ENCODE results near the gene MRM1.

The MRM1 gene

DNA sequence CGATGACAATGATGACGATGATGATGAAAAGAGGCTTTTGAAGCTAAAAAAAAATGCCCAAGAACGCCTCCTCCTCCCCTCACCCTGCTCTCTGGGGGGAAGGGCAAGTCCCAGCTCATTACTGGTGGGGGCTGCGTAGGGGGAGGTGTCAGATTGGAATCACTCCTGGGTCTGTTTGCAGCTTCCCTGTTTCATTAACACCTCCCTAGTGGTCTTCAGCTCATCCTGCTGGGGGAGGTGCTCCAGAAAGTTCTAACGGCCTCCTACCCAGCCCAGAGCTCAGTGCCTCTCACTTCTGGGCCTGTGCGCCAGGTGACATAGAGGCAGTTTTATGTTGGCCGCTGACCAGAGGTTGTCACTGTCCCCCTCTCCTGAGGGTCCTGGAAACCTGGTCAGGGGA lies 12.7 kb downstream of the MRM1 start:
- Mint-ChIP-seq H3K4me3 (no peak overlapping the region), H3K36me3 (no peaks in the 10 kb centered on the region), H3K27me3 (no peaks in the 10 kb centered on the region), H3K27ac (no peak overlapping the region), H3K9me3 (no peaks in the 10 kb centered on the region), H3K4me1 (peaks cover under 1% of the 10 kb centered on the region)

DNA sequence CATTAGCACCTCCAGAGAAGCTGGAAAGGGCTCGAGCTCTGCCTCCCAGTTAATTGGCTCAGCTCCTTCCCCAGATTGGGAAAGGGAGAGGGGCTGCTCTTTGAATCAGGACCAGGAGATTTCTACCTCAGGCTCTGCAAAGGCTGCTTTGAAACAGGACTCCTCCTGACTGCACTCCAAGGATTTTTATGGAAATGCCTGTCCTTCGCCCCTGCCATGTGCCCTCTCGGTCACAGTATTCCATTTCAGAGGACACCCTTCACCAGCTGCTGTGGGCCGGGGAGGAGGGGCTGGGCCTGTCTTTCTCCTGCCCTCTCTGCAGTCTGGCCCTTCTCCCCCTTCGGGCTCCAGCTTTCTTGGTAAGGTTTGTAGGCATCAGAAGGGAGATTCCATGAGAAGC lies 13.6 kb downstream of the MRM1 start:
- Mint-ChIP-seq H3K4me1 (no peaks in the 10 kb centered on the region), H3K27me3 (no peaks in the 10 kb centered on the region), H3K4me3 (no peak overlapping the region), H3K27ac (no peak overlapping the region), H3K9me3 (no peaks in the 10 kb centered on the region), H3K36me3 (no peaks in the 10 kb centered on the region)

DNA sequence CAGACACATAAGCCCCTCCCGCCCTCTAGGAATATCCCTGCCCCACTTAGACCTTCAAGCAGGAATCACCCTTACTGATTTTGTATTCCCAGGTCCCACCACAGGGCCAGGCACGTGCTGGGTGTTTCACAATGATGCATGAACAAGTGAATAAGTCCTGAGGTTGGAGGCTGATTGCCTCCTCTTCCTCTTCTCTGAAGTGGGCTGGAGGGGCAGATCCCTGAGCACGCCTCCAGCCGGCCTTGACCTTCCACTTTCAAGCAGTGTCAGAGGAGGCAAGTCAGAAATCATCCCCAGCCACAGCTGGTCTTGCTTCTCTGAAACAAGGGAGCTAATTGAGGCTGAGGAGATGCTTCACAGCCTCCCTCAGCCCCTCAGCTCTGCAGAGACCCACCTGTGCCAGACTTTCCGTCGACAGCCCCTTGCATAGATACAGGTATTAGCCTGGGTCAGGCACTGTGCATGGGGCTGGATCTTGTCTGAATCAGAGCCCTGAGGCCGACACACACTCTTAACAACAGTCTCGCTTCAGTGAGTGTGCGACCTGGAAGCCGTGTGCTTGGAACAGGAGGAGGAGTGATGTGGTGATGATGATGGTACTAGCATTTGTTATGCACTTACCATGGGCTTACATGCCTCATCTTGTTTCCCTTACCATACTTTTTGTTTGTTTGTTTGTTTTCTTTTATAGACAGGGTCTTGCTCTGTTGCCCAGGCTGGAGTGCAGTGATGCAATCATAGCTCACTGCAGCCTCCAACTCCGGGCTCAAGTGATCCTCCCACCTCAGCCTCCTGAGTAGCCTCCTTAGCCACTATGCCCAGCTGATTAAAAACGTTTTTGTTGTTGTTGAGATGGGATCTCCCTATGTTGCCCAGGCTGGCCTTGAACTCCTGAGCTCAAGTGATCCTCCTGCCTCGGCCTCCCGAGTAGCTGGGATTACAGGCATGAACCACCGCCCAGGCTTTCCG lies 15.0 kb downstream of the MRM1 start:
- H3K27me3 Mint-ChIP-seq, result no peaks in the 10 kb centered on the region
- H3K36me3 Mint-ChIP-seq, result no peaks in the 10 kb centered on the region
- H3K4me1 Mint-ChIP-seq, result no peaks in the 10 kb centered on the region
- no peaks in the 10 kb centered on the region for H3K9me3 Mint-ChIP-seq
- H3K4me3 Mint-ChIP-seq, result no peak overlapping the region
- no peak overlapping the region for H3K27ac Mint-ChIP-seq

DNA sequence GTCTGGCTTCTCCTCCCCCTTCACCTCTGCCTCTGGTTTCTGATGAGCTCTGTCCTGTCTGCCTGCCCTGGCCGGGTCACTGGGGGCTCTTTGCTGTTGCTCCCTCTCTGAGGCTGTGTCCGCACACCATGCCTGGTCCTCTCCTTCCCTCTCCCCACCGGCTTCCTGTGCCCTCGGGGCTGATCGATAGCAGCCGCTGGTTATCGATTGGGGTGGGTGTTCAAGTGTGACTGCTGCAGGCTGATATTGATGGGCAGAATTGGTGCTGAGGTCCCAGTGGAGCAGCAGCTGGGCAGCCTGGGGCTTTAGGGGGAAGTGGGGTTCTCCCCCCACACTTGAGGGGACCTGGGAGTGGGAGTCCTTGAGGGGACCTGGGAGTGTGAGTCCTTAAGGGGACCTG lies 16.4 kb downstream of the MRM1 start:
- Mint-ChIP-seq H3K27me3 (no peaks in the 10 kb centered on the region), H3K36me3 (no peaks in the 10 kb centered on the region), H3K4me1 (no peaks in the 10 kb centered on the region), H3K4me3 (no peak overlapping the region), H3K9me3 (no peaks in the 10 kb centered on the region), H3K27ac (no peak overlapping the region)

DNA sequence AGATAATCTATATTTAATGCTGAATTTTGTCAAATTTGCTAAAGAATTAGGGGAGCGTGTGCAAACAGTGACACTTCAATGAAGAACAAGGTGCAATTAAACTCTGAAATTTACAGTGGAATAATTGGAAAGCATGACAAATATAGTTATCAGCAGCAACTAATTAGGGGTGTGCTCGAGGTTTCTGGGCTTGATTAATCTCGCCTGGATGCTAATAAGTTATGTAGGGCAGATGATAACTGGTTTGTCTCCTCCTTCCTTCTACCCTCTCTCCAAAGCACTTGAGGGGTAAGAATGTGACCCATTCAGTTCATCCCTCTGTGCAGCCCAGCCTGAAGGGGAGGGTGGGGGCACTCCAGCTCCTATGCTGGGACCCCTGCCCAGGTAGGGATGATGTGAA lies 21.9 kb downstream of the MRM1 start:
- H3K4me1 Mint-ChIP-seq, result no peaks in the 10 kb centered on the region
- H3K36me3 Mint-ChIP-seq, result no peaks in the 10 kb centered on the region
- no peaks in the 10 kb centered on the region for H3K27me3 Mint-ChIP-seq
- H3K27ac Mint-ChIP-seq, result no peak overlapping the region
- no peaks in the 10 kb centered on the region for H3K9me3 Mint-ChIP-seq
- H3K4me3 Mint-ChIP-seq, result no peak overlapping the region

DNA sequence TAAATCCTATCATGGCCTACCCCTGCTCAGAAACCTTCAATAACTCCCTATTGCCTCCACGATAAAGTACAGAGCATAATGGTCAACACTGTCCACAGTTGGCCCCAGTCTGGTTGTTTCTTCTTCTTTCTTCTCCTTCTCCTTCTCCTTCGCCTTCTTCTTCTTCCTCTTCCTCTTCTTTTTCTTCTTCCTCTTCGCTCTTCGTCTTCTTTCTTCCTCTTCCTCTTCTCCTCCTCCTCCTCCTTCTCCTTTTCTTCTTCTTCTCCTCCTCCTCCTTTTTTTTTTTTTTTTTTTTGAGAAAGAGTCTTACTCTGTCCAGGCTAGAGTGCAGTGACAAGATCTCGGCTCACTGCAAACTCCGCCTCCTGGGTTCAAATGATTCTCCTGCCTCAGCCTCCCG lies 23.8 kb downstream of the MRM1 start:
- Mint-ChIP-seq H3K9me3 (no peaks in the 10 kb centered on the region), H3K4me3 (no peak overlapping the region), H3K36me3 (no peaks in the 10 kb centered on the region), H3K27ac (no peak overlapping the region), H3K27me3 (no peaks in the 10 kb centered on the region), H3K4me1 (no peaks in the 10 kb centered on the region)

DNA sequence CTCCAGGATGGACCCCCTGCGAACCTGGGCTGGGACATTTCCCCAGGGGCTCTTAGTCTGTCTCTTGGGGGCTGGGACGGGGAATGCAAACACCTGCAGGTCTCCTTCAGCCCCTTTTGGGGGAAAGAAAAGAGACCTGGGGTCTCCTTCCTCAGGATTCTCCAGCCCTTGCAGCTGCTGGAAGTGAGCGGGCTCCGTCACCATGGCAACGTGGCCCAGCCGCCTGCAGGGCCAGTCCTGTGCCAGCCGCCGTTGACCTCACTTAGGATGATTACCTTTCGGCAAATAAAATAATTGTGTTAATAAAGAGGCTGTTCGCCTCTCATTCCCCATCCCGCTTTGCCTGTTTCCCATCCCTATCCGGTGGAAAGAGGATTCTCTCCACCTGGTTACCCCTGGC lies 25.7 kb downstream of the MRM1 start:
- H3K36me3 Mint-ChIP-seq, result no peaks in the 10 kb centered on the region
- no peaks in the 10 kb centered on the region for H3K9me3 Mint-ChIP-seq
- no peaks in the 10 kb centered on the region for H3K4me1 Mint-ChIP-seq
- no peak overlapping the region for H3K4me3 Mint-ChIP-seq
- H3K27me3 Mint-ChIP-seq, result no peaks in the 10 kb centered on the region
- H3K27ac Mint-ChIP-seq, result no peak overlapping the region

DNA sequence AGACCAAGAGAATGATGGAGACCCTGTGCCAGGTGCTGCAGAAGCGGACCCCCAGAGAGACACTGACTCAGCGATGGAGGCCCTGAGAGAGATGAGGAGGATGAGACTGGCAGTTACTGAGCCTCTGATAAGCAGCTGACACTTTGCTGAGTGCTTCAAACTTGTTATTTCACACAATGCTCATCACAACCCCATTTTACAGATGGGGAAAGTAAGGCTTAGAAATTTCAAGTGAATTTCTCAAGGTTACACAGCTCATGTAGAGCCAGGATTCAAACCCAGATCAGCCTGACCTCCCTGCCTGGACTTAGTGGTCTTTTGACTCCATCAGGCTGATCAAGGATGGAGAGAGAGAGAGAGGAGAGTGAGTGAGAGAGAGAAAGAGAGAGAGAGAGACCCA lies 27.2 kb downstream of the MRM1 start:
- Mint-ChIP-seq H3K27me3 (peaks cover 3% of the 10 kb centered on the region), H3K9me3 (no peaks in the 10 kb centered on the region), H3K36me3 (no peaks in the 10 kb centered on the region), H3K27ac (peak overlapping the region; percentile 31), H3K4me1 (no peaks in the 10 kb centered on the region), H3K4me3 (no peak overlapping the region)

DNA sequence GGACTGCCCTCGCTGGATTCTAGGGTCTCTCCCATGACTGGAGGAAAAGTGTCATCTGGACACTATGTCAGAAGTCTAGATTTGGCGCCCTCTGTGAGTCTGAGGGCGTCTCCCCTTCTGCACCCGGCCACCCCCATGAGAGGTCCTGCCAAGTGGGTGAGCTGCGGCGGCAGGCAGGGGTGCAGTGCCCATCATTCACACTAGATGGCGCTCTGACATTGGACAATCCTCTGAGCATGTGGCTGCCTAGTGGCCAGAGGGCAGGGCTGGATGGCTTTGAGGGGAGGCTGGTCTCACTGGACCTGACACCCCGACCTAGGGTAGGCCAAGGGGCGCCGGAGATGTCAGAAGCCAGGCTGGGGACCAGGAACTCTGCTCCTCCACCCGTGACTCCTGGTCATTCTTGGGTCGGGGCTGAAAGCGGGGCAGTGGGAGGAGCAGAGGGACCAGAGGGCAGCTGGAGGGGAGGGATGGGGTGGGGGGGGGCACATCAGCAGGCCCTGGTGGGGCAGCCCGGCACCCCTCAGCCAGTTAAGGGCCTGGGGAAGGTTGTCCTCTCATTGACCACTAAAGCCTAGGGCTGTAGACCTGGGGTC lies 28.0 kb downstream of the MRM1 start:
- no peak overlapping the region for H3K27ac Mint-ChIP-seq
- H3K4me1 Mint-ChIP-seq, result no peaks in the 10 kb centered on the region
- H3K27me3 Mint-ChIP-seq, result peaks cover 3% of the 10 kb centered on the region
- no peaks in the 10 kb centered on the region for H3K36me3 Mint-ChIP-seq
- no peaks in the 10 kb centered on the region for H3K9me3 Mint-ChIP-seq
- no peak overlapping the region for H3K4me3 Mint-ChIP-seq

DNA sequence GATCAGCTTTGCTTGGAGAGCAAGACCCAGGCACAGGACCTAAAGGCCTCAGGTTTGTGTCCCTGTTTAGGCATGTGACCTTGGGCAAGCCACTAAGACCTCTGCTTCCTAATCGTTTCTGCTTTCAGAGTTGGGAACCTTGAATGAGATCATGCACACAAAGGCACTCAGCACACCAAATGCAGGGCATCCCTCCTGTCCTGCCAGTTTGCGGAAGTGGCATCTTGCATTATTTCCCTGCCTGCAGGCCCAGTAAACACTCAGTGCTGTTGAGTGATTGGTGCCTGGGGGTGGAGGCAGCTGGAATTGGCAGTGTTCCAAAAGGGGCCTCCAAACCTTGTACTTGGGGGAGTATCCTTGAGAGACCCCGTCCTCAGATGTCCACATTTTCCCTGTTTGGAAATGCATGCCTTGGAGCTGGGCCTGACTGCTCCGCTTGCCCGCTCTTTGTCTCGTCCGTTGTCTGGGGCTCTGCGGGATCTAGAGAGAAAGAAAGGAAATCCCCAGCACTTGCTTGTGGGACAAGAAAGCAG lies 28.7 kb downstream of the MRM1 start:
- H3K27ac Mint-ChIP-seq, result no peak overlapping the region
- no peaks in the 10 kb centered on the region for H3K36me3 Mint-ChIP-seq
- H3K9me3 Mint-ChIP-seq, result no peaks in the 10 kb centered on the region
- no peaks in the 10 kb centered on the region for H3K4me1 Mint-ChIP-seq
- no peak overlapping the region for H3K4me3 Mint-ChIP-seq
- peaks cover 3% of the 10 kb centered on the region for H3K27me3 Mint-ChIP-seq

DNA sequence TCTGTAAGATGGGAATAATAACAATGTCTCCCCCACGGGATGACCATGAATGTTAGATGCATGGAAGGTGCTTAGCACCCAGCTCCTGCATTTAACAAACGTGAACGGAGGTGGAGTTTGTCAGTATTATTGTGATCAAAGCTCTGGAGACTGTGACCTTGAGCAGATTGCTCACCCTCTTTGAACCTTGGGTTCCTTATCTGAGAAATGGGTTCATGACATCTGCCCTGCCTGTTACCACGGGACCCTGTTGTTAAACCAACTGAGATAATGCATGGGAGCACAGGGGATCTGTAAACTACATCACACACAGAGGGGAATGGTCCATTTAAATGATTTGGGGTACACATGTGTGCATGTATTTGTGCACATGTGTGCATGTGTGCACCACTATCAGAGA lies 29.6 kb downstream of the MRM1 start:
- H3K4me3 Mint-ChIP-seq, result no peak overlapping the region
- H3K27ac Mint-ChIP-seq, result no peak overlapping the region
- no peaks in the 10 kb centered on the region for H3K36me3 Mint-ChIP-seq
- H3K27me3 Mint-ChIP-seq, result peaks cover 3% of the 10 kb centered on the region
- H3K9me3 Mint-ChIP-seq, result no peaks in the 10 kb centered on the region
- H3K4me1 Mint-ChIP-seq, result no peaks in the 10 kb centered on the region

DNA sequence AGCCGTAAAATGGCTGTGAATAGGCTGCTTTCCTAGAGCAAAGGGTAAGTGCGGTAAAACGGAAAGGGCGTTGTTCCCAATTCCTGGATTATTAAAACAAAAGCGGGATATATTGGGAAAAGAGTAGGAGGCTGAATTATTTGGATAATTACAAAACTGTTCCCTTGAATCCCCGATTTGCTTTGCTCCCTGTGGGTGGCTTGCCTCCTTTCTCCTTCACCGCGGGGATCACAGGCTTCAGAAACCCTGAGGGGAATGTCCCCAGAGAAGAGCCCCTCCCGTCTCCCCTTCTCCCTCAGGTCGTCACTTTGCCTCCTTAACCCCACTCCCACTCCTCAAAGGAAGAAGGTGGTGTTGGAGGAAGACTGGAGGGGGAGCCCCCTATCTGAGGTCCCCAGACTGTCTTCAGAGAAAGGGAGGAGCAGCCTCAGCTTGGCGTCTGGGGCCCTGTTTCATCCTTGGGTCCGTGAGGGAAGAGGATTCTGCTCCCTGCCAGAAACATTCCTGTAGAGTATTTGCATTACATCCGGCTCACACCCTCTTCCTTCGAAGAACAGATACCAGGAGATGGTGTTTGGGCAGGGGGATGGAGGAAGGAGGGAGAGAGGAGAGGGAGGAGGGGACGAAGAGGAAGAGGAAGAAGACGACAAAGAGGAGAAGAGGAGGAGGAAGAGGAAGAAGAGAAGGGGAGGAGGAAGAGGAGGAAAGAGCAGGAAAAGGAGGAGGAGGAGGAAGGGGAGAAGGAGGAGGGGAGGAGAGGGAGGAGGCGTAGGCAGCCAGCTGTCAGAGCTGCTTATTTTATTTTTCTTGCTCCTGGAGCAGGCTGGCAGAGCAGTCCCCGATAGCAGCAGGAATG lies 31.8 kb downstream of the MRM1 start:
- no peak overlapping the region for H3K27ac Mint-ChIP-seq
- no peaks in the 10 kb centered on the region for H3K9me3 Mint-ChIP-seq
- no peak overlapping the region for H3K4me3 Mint-ChIP-seq
- no peaks in the 10 kb centered on the region for H3K36me3 Mint-ChIP-seq
- peaks cover 3% of the 10 kb centered on the region for H3K27me3 Mint-ChIP-seq
- peaks cover 3% of the 10 kb centered on the region for H3K4me1 Mint-ChIP-seq

DNA sequence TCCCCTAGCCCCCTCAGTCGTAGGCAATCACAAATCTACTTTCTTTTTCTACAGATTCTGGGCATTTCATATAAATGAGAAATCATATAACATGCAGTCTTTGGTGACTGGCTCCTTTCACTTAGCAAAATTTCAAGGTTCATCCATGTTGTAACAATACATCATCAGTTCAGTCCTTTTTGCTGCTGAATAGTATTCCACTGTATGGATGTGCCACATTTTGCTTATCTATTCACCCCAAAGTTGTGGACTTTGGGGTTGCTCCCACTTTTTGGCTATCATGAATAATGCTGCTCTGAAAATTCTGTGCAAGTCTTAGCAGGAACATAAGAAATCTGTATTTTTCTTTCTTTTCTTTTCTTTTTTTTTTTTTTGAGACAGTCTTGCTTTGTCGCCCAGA lies 39.0 kb downstream of the MRM1 start:
- peaks cover 1% of the 10 kb centered on the region for H3K36me3 Mint-ChIP-seq
- no peak overlapping the region for H3K4me3 Mint-ChIP-seq
- H3K9me3 Mint-ChIP-seq, result no peaks in the 10 kb centered on the region
- H3K4me1 Mint-ChIP-seq, result peaks cover 19% of the 10 kb centered on the region
- no peak overlapping the region for H3K27ac Mint-ChIP-seq
- peaks cover 42% of the 10 kb centered on the region for H3K27me3 Mint-ChIP-seq

DNA sequence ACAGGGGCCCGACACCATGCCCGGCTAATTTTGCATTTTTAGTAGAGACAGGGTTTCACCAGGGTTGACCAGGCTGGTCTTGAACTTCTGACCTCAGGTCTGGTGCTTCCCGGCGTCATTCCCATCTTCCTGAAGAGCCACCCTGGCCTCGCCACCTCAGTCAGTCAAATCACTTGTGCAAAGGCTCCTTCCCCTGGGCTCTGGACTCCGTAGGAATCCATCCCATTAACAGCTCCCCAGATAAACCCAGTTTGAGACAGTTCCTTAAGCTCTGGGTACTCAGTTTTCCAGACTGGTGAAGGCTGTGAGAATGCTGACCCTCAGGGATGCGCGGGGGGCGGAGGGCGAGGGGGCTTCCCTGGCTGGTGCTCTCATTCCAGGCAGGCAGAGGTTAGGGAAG lies 39.5 kb downstream of the MRM1 start:
- no peaks in the 10 kb centered on the region for H3K9me3 Mint-ChIP-seq
- no peak overlapping the region for H3K27ac Mint-ChIP-seq
- H3K36me3 Mint-ChIP-seq, result peaks cover 1% of the 10 kb centered on the region
- peaks cover 19% of the 10 kb centered on the region for H3K4me1 Mint-ChIP-seq
- H3K27me3 Mint-ChIP-seq, result peaks cover 42% of the 10 kb centered on the region
- no peak overlapping the region for H3K4me3 Mint-ChIP-seq

DNA sequence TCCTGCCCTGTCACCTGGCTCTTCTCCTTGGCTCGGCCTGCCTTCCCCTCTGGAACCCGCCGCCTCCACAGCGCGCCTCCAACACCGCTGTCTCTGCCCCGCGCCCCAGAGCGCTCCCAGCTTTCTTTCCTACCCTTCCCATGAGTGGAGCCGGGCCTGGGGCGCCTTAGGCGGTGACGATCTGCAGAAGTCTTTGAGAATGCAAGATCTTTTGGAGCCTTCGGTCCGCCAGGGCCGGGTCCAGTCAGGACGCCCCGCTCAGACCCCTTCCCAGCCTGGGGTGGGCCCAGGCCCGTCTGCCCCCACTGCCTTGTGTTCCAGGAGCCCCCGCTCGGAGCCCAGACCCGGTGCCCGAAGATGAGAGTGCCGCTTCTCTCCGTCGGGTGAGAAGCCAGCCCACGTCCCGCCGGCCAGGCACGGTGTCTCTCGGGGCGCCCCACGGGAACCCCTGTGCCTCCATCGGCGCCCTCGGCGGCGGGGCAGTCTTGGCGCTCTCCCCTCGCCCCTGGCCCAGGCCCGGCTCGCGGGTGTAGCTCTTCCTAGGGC lies 40.0 kb downstream of the MRM1 start:
- Mint-ChIP-seq H3K36me3 (peaks cover 1% of the 10 kb centered on the region), H3K4me1 (peaks cover 18% of the 10 kb centered on the region), H3K27ac (no peak overlapping the region), H3K4me3 (peak overlapping the region; percentile 36), H3K9me3 (no peaks in the 10 kb centered on the region), H3K27me3 (peaks cover 47% of the 10 kb centered on the region)

Measured in activated naive CD4-positive, alpha-beta T cell treated with anti-CD3 and anti-CD28 coated beads, Interleukin-2, amount 50 U/mL, for 24 hours (primary cell).